PC-3 (cell line): ENCODE measurements around the gene NTRK2.

ENCODE experiments used
- CTCF ChIP-seq: fragments of 300-600 bp; sonication (generic); conservative IDR thresholded peaks from 2 replicates; pipeline ENCODE4 v1.5.1; 2017; ENCODE audit warnings: antibody characterized with exemption, low read depth, mild to moderate bottlenecking, low read length
- EZH2phosphoT487 ChIP-seq: fragments of 300-600 bp; sonication (generic); IDR thresholded peaks from 2 replicates; pipeline ENCODE4 v1.6.1; 2018; ENCODE audit warnings: mild to moderate bottlenecking, antibody characterized with exemption, low read length, borderline replicate concordance

GRCh38 chr9:85036496-85036895, 367.0 kb downstream of the NTRK2 start:
- TF ChIP-seq CTCF = no peak
- no peak for TF ChIP-seq EZH2phosphoT487
